ENCODE results near the gene LRRFIP2.
"Not testable (repeated sequence)": the region's sequence is repeated elsewhere in the genome, so short reads cannot be mapped to it uniquely, and the experiment has no call there.

- not testable (repeated sequence) for TF ChIP-seq ZNF280D, CTCF, ZNF423, ZNF580, ZNF473, ZBTB48, ZNF548, ZNF157, YY1, PATZ1 (tag by site-specific recombination; IDR thresholded peaks at IDR 0.05)
Observed at GRCh38 chr3:37042712-37043111, 131.7 kb downstream of the LRRFIP2 start.

Measured in HEK293 (cell line).